IMR-90 (cell line): ENCODE results near the gene GLRX5. TPM values are rescaled to one million over a fixed set of nuclear protein-coding genes. Genes with fewer than 3 reads are reported as not detected.
A peak's percentile ranks its signal among the peaks of the same experiment; 100 is the strongest.

Experiments used
- ATAC-seq: fragments of 200-7000 bp; cut with Tn5 transposase; 2 replicates; pipeline ENCODE4 v1.9.1; 2020; ENCODE audit warnings: low read depth, mild to moderate bottlenecking, moderate library complexity
- BruUV-seq: library from RNA; stranded (reverse); fragments of 400-500 nt; replicated peaks from 2 replicates; lab custom pipeline; 2021; lab: Mats Ljungman, UMichigan
- CTCF ChIA-PET: fragments of 300-600 bp; formaldehyde crosslinking; extraction: SDS; loops from one replicate; lab custom pipeline; 2021; ENCODE audit warnings: antibody characterized with exemption; lab: Yijun Ruan, JAX
- POLR2A ChIA-PET: fragments of 300-600 bp; sonication (Branson Sonifier 250); formaldehyde crosslinking; loops from one replicate; lab custom pipeline; 2022; ENCODE audit warnings: antibody characterized with exemption; ENCODE audit not compliant: unreplicated experiment; lab: Charles Lee
- DNase-seq: peaks from one replicate; pipeline ENCODE4 v3.0.0; 2013
- H2AFZ ChIP-seq: replicated peaks from 2 replicates; pipeline ENCODE3; 2013; ENCODE audit warnings: low read length, mild to moderate bottlenecking; ENCODE audit not compliant: poor library complexity
- H2AK5ac ChIP-seq: 2 replicates; pipeline ENCODE4 v1.6.1; 2013; ENCODE audit warnings: low read depth, low read length, inconsistent platforms
- H2AK9ac ChIP-seq: replicated peaks from 2 replicates; pipeline ENCODE3; 2013; ENCODE audit warnings: mild to moderate bottlenecking, low read depth, low read length, moderate library complexity; ENCODE audit not compliant: poor library complexity
- H2BK120ac ChIP-seq: 2 replicates; pipeline ENCODE4 v1.6.1; 2013; ENCODE audit warnings: low read depth, low read length, inconsistent platforms
- H2BK15ac ChIP-seq: 3 replicates; pipeline ENCODE4 v1.6.1; 2013; ENCODE audit warnings: low read depth, low read length, inconsistent platforms
- H2BK20ac ChIP-seq: 2 replicates; pipeline ENCODE4 v1.6.1; 2013; ENCODE audit warnings: low read depth, mild to moderate bottlenecking, inconsistent platforms, low read length, moderate library complexity
- H2BK5ac ChIP-seq: 2 replicates; pipeline ENCODE4 v1.6.1; 2013; ENCODE audit warnings: mild to moderate bottlenecking, low read depth, low read length, inconsistent platforms; ENCODE audit not compliant: poor library complexity, severe bottlenecking
- H3K14ac ChIP-seq: replicated peaks from 2 replicates; pipeline ENCODE4 v1.6.1; 2013; ENCODE audit warnings: low read depth, low read length, inconsistent platforms
- H3K18ac ChIP-seq: 2 replicates; pipeline ENCODE4 v1.6.1; 2013; ENCODE audit warnings: low read depth, low read length, control low read depth
- H3K23ac ChIP-seq: 2 replicates; pipeline ENCODE4 v1.6.1; 2013; ENCODE audit warnings: low read depth, low read length, inconsistent platforms
- H3K27ac ChIP-seq: 2 replicates; pipeline ENCODE4 v1.5.1; 2013; ENCODE audit warnings: mild to moderate bottlenecking, control low read depth, low read length; ENCODE audit not compliant: insufficient read depth
- H3K27me3 ChIP-seq: 2 replicates; pipeline ENCODE4 v1.6.1; 2013; ENCODE audit warnings: low read length; ENCODE audit not compliant: control insufficient read depth, insufficient read depth
- H3K36me3 ChIP-seq: 2 replicates; pipeline ENCODE4 v1.6.1; 2013; ENCODE audit warnings: low read length, mixed read lengths; ENCODE audit not compliant: control insufficient read depth, insufficient read depth
- H3K4ac ChIP-seq: 2 replicates; pipeline ENCODE4 v1.6.1; 2013; ENCODE audit warnings: low read depth, low read length, inconsistent platforms
- H3K4me1 ChIP-seq: 2 replicates; pipeline ENCODE4 v1.6.1; 2013; ENCODE audit warnings: low read length, mixed read lengths; ENCODE audit not compliant: control insufficient read depth, insufficient read depth
- H3K4me2 ChIP-seq: 2 replicates; pipeline ENCODE4 v1.6.1; 2013; ENCODE audit warnings: low read depth, mild to moderate bottlenecking, control low read depth, low read length, moderate library complexity
- H3K4me3 ChIP-seq: 2 replicates; pipeline ENCODE4 v1.5.1; 2013; ENCODE audit warnings: low read depth, mild to moderate bottlenecking, control low read depth, low read length, moderate library complexity; ENCODE audit not compliant: insufficient read depth
- H3K56ac ChIP-seq: 2 replicates; pipeline ENCODE4 v1.6.1; 2013; ENCODE audit warnings: low read length, inconsistent platforms; ENCODE audit not compliant: insufficient read depth; ENCODE audit errors: extremely low read depth
- H3K79me1 ChIP-seq, 2 experiments: 2 replicates each; pipeline ENCODE4 v1.6.1; 2013; ENCODE audit warnings: low read length in 2 of 2, inconsistent platforms in 1 of 2, low read depth in 1 of 2
- H3K9ac ChIP-seq: 2 replicates; pipeline ENCODE4 v1.6.1; 2013; ENCODE audit warnings: low read depth, low read length, control low read depth
- H3K9me1 ChIP-seq: 2 replicates; pipeline ENCODE4 v1.6.1; 2013; ENCODE audit warnings: low read length, inconsistent platforms; ENCODE audit not compliant: insufficient read depth
- H3K9me3 ChIP-seq: 2 replicates; pipeline ENCODE4 v1.6.1; 2013; ENCODE audit warnings: low read length; ENCODE audit not compliant: control insufficient read depth, insufficient read depth
- H4K20me1 ChIP-seq: 2 replicates; pipeline ENCODE4 v1.6.1; 2013; ENCODE audit warnings: low read length, inconsistent platforms; ENCODE audit not compliant: insufficient read depth
- H4K5ac ChIP-seq: 2 replicates; pipeline ENCODE4 v1.6.1; 2013; ENCODE audit warnings: mild to moderate bottlenecking, low read depth, low read length, control low read depth
- H4K8ac ChIP-seq, 2 experiments: 2 replicates each; pipeline ENCODE4 v1.6.1; 2013; ENCODE audit warnings: low read depth in 2 of 2, low read length in 2 of 2, control low read depth in 1 of 2, inconsistent platforms in 1 of 2
- H4K91ac ChIP-seq: 2 replicates; pipeline ENCODE4 v1.6.1; 2013; ENCODE audit warnings: low read depth, low read length, inconsistent platforms; ENCODE audit not compliant: insufficient read depth
- BHLHE40 ChIP-seq: fragments of 150-350 bp; IDR thresholded peaks from 2 replicates; pipeline ENCODE4 v1.6.1; 2016; ENCODE audit warnings: mild to moderate bottlenecking, low read depth, low read length
- CHD1 ChIP-seq: IDR thresholded peaks from 2 replicates; pipeline ENCODE4 v1.6.1; 2012; ENCODE audit warnings: low read depth, low read length, improper control_type of control experiment
- ELK1 ChIP-seq: fragments of 150-350 bp; IDR thresholded peaks from 2 replicates; pipeline ENCODE4 v1.6.1; 2016; ENCODE audit warnings: low read depth, mild to moderate bottlenecking, low read length, moderate library complexity, borderline replicate concordance
- FOS ChIP-seq: fragments of 150-350 bp; IDR thresholded peaks from 2 replicates; pipeline ENCODE4 v1.6.1; 2016; ENCODE audit warnings: low read depth, low read length
- MAFK ChIP-seq: IDR thresholded peaks from 2 replicates; pipeline ENCODE4 v1.6.1; 2012; ENCODE audit warnings: low read depth, low read length, improper control_type of control experiment
- MAZ ChIP-seq: IDR thresholded peaks from 2 replicates; pipeline ENCODE4 v1.6.1; 2012; ENCODE audit warnings: low read depth, mild to moderate bottlenecking, low read length, improper control_type of control experiment, moderate library complexity, borderline replicate concordance
- POLR2A ChIP-seq: IDR thresholded peaks from 2 replicates; pipeline ENCODE4 v1.6.1; 2012; ENCODE audit warnings: mild to moderate bottlenecking, low read depth, low read length
- RFX5 ChIP-seq: IDR thresholded peaks from 2 replicates; pipeline ENCODE4 v1.8.0; 2012; ENCODE audit warnings: low read depth, mild to moderate bottlenecking, low read length, moderate library complexity
- SMC3 ChIP-seq: fragments of 150-350 bp; IDR thresholded peaks from 2 replicates; pipeline ENCODE4 v1.6.1; 2016; ENCODE audit warnings: low read depth, mild to moderate bottlenecking, antibody characterized with exemption, low read length, moderate library complexity
- WGBS, 2 experiments: methylation state at CpG; one replicate each; pipeline versions ENCODE4 v1.1.5 to v1.1.7; 2013; ENCODE audit warnings: missing lambda C conversion rate in 2 of 2; ENCODE audit not compliant: insufficient read length in 1 of 2; ENCODE audit errors: extremely low coverage in 2 of 2; 5-methylcytosine and 5-hydroxymethylcytosine counted together
- dilution Hi-C: fragments of 300-500 bp; cut with HindIII; formaldehyde crosslinking; loops from one replicate; pipeline ENCODE4 v1.14.3; 2018; ENCODE audit warnings: low sequenced_read_pairs; ENCODE audit not compliant: unreplicated experiment
- in situ Hi-C: fragments of 300-500 bp; cut with MboI; formaldehyde crosslinking; loops from 3 replicates; pipeline ENCODE4 v1.14.3; 2019; ENCODE audit warnings: low sequenced_read_pairs, inconsistent platforms, mixed read lengths
- intact Hi-C: fragments of 100-400 bp; cut with micrococcal nuclease; formaldehyde crosslinking; loops from 2 replicates; pipeline ENCODE4 v1.10.0; 2022
- polyA plus RNA-seq, 3 experiments: library from polyadenylated mRNA; depleted of rRNA; stranded (reverse); fragments of >200 nt; gene quantifications; 2 replicates each; pipeline ENCODE4 v1.2.3, GENCODE V29; 2012; ENCODE audit warnings: low replicate concordance in 1 of 3
- total RNA-seq: library from RNA; depleted of rRNA; stranded (reverse); fragments of >200 nt; gene quantifications from 2 replicates; pipeline ENCODE4 v1.2.3, GENCODE V29; 2012

The GLRX5 gene
- total and polyA plus RNA-seq, 2 of the 4 experiments (the other 2 are of a cell fraction) = 32.4 to 40.4 TPM

GRCh38 chr14:95547272-95547625, 12.4 kb downstream of the GLRX5 start:
- Histone ChIP-seq H3K27me3 (no peaks in the 10 kb centered on the region), H3K9ac (no peak overlapping the region), H3K4me3 (no peak overlapping the region), H3K9me1 (peaks cover 18% of the 10 kb centered on the region), H3K36me3 (peaks cover 4% of the 10 kb centered on the region; the same call in 1 of the 2 replicates), H3K14ac (peak overlapping the region; percentile 12; the same call in 1 of the 2 replicates), H3K9me3 (peaks cover 5% of the 10 kb centered on the region), H2AK9ac (no peak overlapping the region), H2BK120ac (peak overlapping the region; percentile 41; the same call in 1 of the 2 replicates), H3K56ac (no peak overlapping the region), H4K5ac (no peak overlapping the region), H3K18ac (no peak overlapping the region), H3K4me2 (no peak overlapping the region), H2AK5ac (peak overlapping the region; percentile 1; the same call in 1 of the 2 replicates), H3K4ac (peak overlapping the region; percentile 19), H3K79me1 (peaks cover 25 to 47% of the 10 kb centered on the region in 2 experiments), H3K4me1 (peaks cover 13% of the 10 kb centered on the region), H3K27ac (no peak overlapping the region), H3K23ac (no peak overlapping the region; the same call in 1 of the 2 replicates), H4K91ac (peak overlapping the region; percentile 36; the same call in 1 of the 2 replicates), H4K20me1 (peaks cover 8% of the 10 kb centered on the region; the same call in 1 of the 2 replicates), H4K8ac (peak overlapping the region in 1 of 2 experiments; percentile 11; a peak in 1 of 4 replicates), H2AFZ (no peak overlapping the region), H2BK20ac (peak overlapping the region; percentile 45), H2BK5ac (no peak overlapping the region), H2BK15ac (no peak overlapping the region; the same call in 2 of the 3 replicates)
- 93% methylated on average over 2 of the region's 5 CpGs; no CpG with 5 or more reads in 1 of the 2 experiments for WGBS, 2 experiments
- in situ Hi-C loops (loop anchor here (10.0 to 25.0 kb wide), 2 partner anchors 548 to 715 kb away; partner anchors contain the start of gene BDKRB1), dilution Hi-C loops (no loop called here), intact Hi-C loops (no loop called here)
- TF ChIP-seq RFX5 (no peak), MAZ (no peak), FOS (no peak), BHLHE40 (no peak), SMC3 (no peak), MAFK (no peak), CHD1 (no peak), POLR2A (no peak), ELK1 (no peak)
- DNase-seq (no peak), ATAC-seq (peak; percentile 7; the same call in 1 of the 2 replicates)
- ChIA-PET POLR2A (no interaction called here), CTCF (interaction anchor here (0.6 to 1.0 kb wide), 2 partner anchors 17 to 1367 kb away, joined by 3 to 4 read pairs; no protein-coding TSS in a partner anchor)
- no TSS peak for BruUV-seq
